ENCODE data around the gene CCNY. TPM values are rescaled to one million over a fixed set of nuclear protein-coding genes. Genes with fewer than 3 reads are reported as not detected.

CCNY gene
- total and polyA plus RNA-seq, 9 donors = 28.3 to 87.0 (median 60.9) TPM

DNA sequence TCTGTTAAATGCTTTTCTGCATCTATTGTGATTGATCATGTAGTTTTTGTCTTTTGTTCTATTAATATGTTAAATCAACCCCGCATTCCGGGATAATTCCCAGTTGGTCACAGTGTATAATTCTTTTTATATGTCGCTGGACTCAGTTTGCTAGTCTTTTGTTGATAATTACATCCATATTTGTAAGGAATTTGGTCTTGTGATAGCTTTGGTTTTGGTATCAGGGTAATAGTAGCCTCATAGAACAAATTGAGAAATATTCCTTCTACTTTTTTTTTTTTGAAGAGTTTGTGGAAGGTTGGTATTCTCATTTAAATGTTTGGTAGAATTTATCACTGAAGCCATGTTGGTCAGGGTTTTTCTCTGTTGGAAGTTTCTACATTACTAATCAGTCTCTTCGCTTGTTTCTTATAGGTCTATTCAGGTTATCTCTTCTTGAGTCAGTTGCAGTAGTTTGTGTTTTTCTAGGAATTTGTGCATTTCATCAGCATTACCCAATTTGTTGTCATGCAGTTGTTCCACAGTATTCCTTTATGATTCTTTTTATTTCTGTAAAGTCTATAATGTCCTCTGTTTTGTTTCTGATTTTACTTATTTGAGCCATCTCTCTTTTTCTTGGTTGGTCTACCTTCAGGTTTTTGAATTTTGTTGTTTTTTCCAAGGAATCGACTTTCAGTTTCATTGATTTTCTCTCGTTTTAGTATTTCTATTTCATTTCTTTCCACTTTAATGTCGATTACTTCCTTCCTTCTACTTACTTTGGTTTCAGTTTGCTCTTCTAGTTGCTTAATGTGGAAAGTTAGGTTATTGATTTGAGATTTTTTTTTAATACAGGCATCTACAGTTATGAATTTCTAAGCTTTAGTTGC is 204.2 kb downstream of the CCNY start:
- Histone ChIP-seq H3K4me1 (ENCODE audit: insufficient read depth) (no peaks in the 10 kb centered on the region), H3K36me3 (no peaks in the 10 kb centered on the region), H3K9me3 (no peaks in the 10 kb centered on the region), H3K27ac (no peak overlapping the region), H3K4me3 (no peak overlapping the region), H3K27me3 (no peaks in the 10 kb centered on the region)
- DNase-seq = no peak
- intact Hi-C loops (cut with DNase I) = no loop called here
- 88 to 93% (median 92%) methylated on average over 7 of the region's 7 CpGs for WGBS, 3 donors
- TF ChIP-seq EP300 (IDR thresholded peaks at IDR 0.05) = no peak
- TF ChIP-seq POLR2A (IDR thresholded peaks at IDR 0.05) = no peak
- TF ChIP-seq, protein P1, sequence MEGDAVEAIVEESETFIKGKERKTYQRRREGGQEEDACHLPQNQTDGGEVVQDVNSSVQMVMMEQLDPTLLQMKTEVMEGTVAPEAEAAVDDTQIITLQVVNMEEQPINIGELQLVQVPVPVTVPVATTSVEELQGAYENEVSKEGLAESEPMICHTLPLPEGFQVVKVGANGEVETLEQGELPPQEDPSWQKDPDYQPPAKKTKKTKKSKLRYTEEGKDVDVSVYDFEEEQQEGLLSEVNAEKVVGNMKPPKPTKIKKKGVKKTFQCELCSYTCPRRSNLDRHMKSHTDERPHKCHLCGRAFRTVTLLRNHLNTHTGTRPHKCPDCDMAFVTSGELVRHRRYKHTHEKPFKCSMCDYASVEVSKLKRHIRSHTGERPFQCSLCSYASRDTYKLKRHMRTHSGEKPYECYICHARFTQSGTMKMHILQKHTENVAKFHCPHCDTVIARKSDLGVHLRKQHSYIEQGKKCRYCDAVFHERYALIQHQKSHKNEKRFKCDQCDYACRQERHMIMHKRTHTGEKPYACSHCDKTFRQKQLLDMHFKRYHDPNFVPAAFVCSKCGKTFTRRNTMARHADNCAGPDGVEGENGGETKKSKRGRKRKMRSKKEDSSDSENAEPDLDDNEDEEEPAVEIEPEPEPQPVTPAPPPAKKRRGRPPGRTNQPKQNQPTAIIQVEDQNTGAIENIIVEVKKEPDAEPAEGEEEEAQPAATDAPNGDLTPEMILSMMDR (IDR thresholded peaks at IDR 0.05) = no peak

DNA sequence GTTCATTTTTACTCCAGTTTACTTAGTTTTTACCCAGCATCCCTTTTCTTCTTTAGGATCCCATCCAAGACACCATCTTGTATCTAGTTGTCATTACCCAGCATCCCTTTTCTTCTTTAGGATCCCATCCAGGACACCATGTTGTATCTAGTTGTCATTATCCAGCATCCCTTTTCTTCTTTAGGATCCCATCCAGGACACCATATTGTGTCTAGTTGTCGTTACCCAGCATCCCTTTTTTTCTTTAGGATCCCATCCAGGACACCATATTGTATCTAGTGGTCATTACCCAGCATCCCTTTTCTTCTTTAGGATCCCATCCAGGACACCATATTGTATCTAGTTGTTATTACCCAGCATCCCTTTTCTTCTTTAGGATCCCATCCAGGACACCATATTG is 205.4 kb downstream of the CCNY start:
- H3K27me3 ChIP-seq = no peaks in the 10 kb centered on the region
- H3K36me3 ChIP-seq = no peaks in the 10 kb centered on the region
- H3K9me3 ChIP-seq = no peaks in the 10 kb centered on the region
- DNase-seq = no peak
- no peak overlapping the region for H3K4me3 ChIP-seq
- H3K27ac ChIP-seq = no peak overlapping the region
- H3K4me1 ChIP-seq (ENCODE audit: insufficient read depth) = peaks cover 1% of the 10 kb centered on the region
- intact Hi-C loops (cut with DNase I) = no loop called here
- TF ChIP-seq, protein P1 (IDR thresholded peaks at IDR 0.05) = no peak
- no peak for TF ChIP-seq EP300 (IDR thresholded peaks at IDR 0.05)
- 97 to 100% (median 98%) methylated on average over 1 of the region's 1 CpG for WGBS, 3 donors

DNA sequence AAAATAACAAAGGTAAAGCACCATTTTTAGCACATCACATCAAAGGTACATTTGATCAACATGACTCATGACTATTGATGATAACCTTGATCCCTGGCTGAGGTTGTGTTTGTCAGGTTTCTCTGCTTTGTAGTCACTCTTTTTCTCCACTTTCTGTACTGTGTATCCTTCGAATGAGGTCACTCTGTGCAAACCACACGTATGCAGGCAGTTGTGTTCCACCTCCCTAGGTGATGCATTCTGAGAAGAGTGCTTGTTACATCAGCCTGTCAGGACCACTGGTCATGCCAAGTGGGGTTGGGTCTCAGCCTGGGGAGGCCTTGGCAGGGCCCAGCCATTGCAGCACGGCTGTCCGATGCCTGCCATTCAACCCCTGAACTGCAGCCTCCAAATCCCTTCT is 206.0 kb downstream of the CCNY start:
- intact Hi-C loops (cut with DNase I) = no loop called here
- no peak overlapping the region for H3K27ac ChIP-seq
- 93 to 96% (median 95%) methylated on average over 4 of the region's 4 CpGs for WGBS, 3 donors

DNA sequence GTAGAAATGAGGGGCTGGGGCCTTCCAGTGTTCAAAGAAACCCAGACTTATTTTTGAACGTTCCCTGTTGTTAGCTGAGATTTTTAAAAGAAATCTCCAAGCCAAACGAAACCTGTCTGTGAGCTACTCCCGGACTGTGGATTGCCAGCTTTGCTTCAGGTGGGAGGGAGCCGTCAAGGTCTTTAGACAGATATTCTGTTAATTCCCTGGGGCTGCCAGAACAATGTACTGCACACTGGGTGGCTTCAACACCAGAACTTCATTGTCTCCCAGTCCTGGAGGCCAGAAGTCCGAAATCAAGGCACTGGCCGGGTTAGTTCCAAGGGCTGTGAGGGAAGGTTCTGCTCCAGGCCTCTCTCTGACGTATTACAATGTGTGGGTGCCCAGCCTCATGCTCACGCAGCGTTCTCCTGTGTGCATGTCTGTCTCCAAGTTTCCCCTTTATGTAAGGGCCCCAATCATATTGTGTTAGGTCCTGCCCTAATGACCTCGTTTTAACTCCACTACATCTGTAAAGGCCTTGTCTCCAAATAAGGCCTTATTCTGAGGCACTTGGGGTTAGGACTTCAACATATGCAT is 208.9 kb downstream of the CCNY start:
- WGBS, 3 donors = 61 to 66% (median 65%) methylated on average over 10 of the region's 10 CpGs
- H3K9me3 ChIP-seq = no peaks in the 10 kb centered on the region
- TF ChIP-seq POLR2A (IDR thresholded peaks at IDR 0.05) = no peak
- no peaks in the 10 kb centered on the region for H3K27me3 ChIP-seq
- intact Hi-C loops (cut with DNase I) = no loop called here
- DNase-seq = no peak
- no peak overlapping the region for H3K4me3 ChIP-seq
- H3K36me3 ChIP-seq = no peaks in the 10 kb centered on the region
- peaks cover 3% of the 10 kb centered on the region for H3K4me1 ChIP-seq (ENCODE audit: insufficient read depth)
- H3K27ac ChIP-seq = no peak overlapping the region

More for the DNA sequence above, 206.0 kb downstream of the CCNY start:
- TF ChIP-seq EP300 (IDR thresholded peaks at IDR 0.05) = no peak
- TF ChIP-seq, protein P1 (IDR thresholded peaks at IDR 0.05) = no peak
- no peak for TF ChIP-seq POLR2A (IDR thresholded peaks at IDR 0.05)
- no peak overlapping the region for H3K4me3 ChIP-seq
- no peaks in the 10 kb centered on the region for H3K9me3 ChIP-seq
- peaks cover 2% of the 10 kb centered on the region for H3K4me1 ChIP-seq (ENCODE audit: insufficient read depth)
- no peak for DNase-seq
- H3K36me3 ChIP-seq = no peaks in the 10 kb centered on the region
- H3K27me3 ChIP-seq = no peaks in the 10 kb centered on the region
